Suprapubic skin (tissue), 4 donors: ENCODE measurements around the gene RAMACL. TPM values are rescaled to one million over a fixed set of nuclear protein-coding genes. Genes with fewer than 3 reads are reported as not detected.

Experiments
- DNase-seq, 2 donors: peaks; one replicate each; pipeline ENCODE4 v3.0.0-alpha.2; 2019; ENCODE audit warnings: low spot score in 2 of 2
- H3K27ac ChIP-seq: fragments of 200-600 bp; sonication (generic); one replicate; pipeline ENCODE4 v1.5.1; 2019
- H3K27me3 ChIP-seq: fragments of 200-600 bp; sonication (generic); one replicate; pipeline ENCODE4 v1.5.1; 2019
- H3K36me3 ChIP-seq: fragments of 200-600 bp; sonication (generic); one replicate; pipeline ENCODE4 v1.5.1; 2019
- H3K4me1 ChIP-seq: fragments of 200-600 bp; sonication (generic); one replicate; pipeline ENCODE4 v1.5.1; 2019
- H3K4me3 ChIP-seq: fragments of 200-600 bp; sonication (generic); one replicate; pipeline ENCODE4 v1.5.1; 2019; ENCODE audit warnings: mild to moderate bottlenecking
- H3K9me3 ChIP-seq: fragments of 200-600 bp; sonication (generic); one replicate; pipeline ENCODE4 v1.5.1; 2019
- EP300 ChIP-seq: sonication (generic); formaldehyde crosslinking; IDR thresholded peaks from one replicate; pipeline ENCODE4 v1.6.1; 2017; ENCODE audit warnings: antibody characterized with exemption
- POLR2A ChIP-seq, 2 donors: fragments of 450-650 bp; IDR thresholded peaks; one replicate each; pipeline ENCODE4 v1.6.1; 2017; ENCODE audit warnings: antibody characterized with exemption in 2 of 2, mild to moderate bottlenecking in 2 of 2, moderate library complexity in 2 of 2
- POLR2AphosphoS5 ChIP-seq, 3 donors: sonication (generic); formaldehyde crosslinking; IDR thresholded peaks; one replicate each; pipeline ENCODE4 v1.6.1; 2017; ENCODE audit warnings: antibody characterized with exemption in 3 of 3
- WGBS: methylation state at CpG from one replicate; pipeline ENCODE4 v1.1.5; 2018; 5-methylcytosine and 5-hydroxymethylcytosine counted together
- total RNA-seq, 4 donors: library from RNA; depleted of rRNA; stranded (reverse); fragments of >200 nt; gene quantifications; one replicate each; pipeline ENCODE4 v1.1.0, GENCODE V29; 2016
- TF ChIP-seq, protein P1 (sequence below), 2 donors: fragments of 200-600 bp in 1 of 2; fragments of 450-650 bp in 1 of 2; sonication (generic) in 1 of 2; IDR thresholded peaks; one replicate each; pipeline ENCODE4 v1.5.1; 2016 to 2019; ENCODE audit warnings: antibody characterized with exemption in 2 of 2, mild to moderate bottlenecking in 1 of 2, moderate library complexity in 1 of 2

RAMACL gene
- total RNA-seq, 4 donors from 2014 or later, result 1.0 to 3.6 (median 1.1) TPM

DNA sequence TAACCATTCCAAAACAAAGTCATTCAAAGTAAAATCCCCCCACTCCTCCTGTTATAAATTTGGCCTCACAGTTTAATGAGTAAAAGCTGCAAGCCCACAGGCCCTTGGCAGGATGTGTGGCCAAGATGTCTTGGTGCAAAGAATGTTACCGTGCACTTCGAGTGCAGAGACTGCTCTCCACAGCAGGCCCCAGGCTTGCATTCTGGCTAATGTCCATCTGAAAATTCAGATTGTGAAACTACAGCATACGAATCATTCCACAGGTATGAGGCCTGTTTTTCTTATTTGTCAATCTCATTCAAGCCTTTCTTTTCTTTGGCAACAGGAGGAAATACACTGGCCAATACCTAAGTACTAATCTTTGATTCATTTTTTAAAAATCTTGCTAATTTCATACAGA lies 33.4 kb upstream of the RAMACL start:
- H3K36me3 ChIP-seq, result peaks cover 3% of the 10 kb centered on the region
- WGBS, result 15% methylated on average over 3 of the region's 3 CpGs
- H3K9me3 ChIP-seq, result no peaks in the 10 kb centered on the region
- peaks cover 3% of the 10 kb centered on the region for H3K27me3 ChIP-seq
- TF ChIP-seq POLR2AphosphoS5 (IDR thresholded peaks at IDR 0.05) (peak in 2 of 3 donors; percentile 69 to 74), EP300 (no peak)
- DNase-seq, result no peak
- H3K4me3 ChIP-seq, result no peak overlapping the region
- peaks cover 50% of the 10 kb centered on the region for H3K4me1 ChIP-seq
- H3K27ac ChIP-seq, result peak overlapping the region; percentile 5

DNA sequence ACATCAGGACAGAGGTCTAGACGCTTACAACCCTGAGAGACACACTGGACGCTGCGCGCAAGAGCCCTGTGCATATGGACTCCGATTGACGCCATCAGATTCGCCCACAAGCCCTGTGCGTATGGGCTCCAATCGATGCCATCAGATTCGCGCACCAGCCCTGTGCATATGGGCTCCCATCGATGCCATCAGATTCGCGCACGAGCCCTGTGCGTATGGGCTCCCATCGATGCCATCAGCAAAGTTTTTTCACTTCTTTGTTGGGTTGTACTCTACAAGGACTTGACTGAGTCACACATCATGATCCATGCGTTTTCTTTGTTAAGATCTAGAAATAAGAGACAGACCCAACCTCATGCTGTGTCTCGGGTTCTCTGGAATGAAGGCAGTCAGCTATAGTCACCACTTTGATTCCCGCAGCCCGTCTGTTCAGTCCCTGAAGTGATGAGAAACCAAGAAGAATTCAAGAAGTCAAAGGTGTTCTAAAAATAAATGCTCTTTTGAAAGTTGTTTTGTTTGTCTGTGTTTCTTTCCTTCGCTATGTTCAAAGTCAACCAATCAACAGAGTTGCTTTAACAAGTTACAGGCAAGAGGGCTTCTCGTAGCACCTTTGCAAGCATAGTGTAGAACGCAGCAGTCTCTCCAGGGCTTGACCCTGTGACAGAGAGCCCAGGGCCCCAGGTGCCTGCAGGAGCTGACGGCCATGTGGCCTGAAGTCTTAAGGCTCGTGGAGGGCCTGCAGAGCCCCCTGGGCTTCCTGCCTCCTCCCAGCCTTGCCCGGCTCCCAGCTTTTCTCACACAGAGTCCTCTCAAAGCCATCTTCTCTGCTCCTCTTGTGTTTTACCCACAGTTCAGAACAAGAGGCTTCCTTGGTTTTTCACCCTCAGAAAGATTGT lies 32.6 kb upstream of the RAMACL start:
- TF ChIP-seq POLR2AphosphoS5 (IDR thresholded peaks at IDR 0.05) (no peak), EP300 (no peak), POLR2A (IDR thresholded peaks at IDR 0.05) (no peak)
- TF ChIP-seq, protein P1, sequence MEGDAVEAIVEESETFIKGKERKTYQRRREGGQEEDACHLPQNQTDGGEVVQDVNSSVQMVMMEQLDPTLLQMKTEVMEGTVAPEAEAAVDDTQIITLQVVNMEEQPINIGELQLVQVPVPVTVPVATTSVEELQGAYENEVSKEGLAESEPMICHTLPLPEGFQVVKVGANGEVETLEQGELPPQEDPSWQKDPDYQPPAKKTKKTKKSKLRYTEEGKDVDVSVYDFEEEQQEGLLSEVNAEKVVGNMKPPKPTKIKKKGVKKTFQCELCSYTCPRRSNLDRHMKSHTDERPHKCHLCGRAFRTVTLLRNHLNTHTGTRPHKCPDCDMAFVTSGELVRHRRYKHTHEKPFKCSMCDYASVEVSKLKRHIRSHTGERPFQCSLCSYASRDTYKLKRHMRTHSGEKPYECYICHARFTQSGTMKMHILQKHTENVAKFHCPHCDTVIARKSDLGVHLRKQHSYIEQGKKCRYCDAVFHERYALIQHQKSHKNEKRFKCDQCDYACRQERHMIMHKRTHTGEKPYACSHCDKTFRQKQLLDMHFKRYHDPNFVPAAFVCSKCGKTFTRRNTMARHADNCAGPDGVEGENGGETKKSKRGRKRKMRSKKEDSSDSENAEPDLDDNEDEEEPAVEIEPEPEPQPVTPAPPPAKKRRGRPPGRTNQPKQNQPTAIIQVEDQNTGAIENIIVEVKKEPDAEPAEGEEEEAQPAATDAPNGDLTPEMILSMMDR (IDR thresholded peaks at IDR 0.05), result no peak
- WGBS, result 96% methylated on average over 27 of the region's 27 CpGs
- Histone ChIP-seq H3K4me1 (peaks cover 44% of the 10 kb centered on the region), H3K9me3 (no peaks in the 10 kb centered on the region), H3K27ac (peak overlapping the region; percentile 75), H3K36me3 (peaks cover 3% of the 10 kb centered on the region), H3K27me3 (no peaks in the 10 kb centered on the region), H3K4me3 (no peak overlapping the region)
- no peak for DNase-seq

DNA sequence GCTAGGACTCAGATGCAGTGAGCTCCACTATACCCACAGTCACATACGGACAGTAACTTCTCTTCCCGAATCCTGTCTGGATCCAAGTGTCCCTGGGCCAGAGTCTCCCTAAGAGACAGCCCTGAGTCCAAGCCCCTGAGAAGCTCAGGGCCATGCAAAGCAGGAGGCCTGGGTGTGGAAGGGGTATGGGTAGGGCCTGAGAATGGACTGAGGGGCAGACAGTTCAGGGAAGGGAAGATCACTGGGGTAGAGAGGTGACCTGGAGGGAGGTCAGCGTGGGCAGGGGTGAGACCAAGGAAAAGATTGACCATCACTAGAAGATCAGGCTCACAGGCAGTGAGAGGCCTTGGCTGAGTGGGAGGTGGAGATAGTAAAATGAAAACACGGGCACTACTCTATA lies 31.8 kb upstream of the RAMACL start:
- Histone ChIP-seq H3K4me3 (no peak overlapping the region), H3K27ac (no peak overlapping the region), H3K9me3 (no peaks in the 10 kb centered on the region), H3K36me3 (peaks cover 3% of the 10 kb centered on the region), H3K27me3 (no peaks in the 10 kb centered on the region), H3K4me1 (peaks cover 38% of the 10 kb centered on the region)
- WGBS, result 98% methylated on average over 3 of the region's 4 CpGs
- TF ChIP-seq POLR2A (IDR thresholded peaks at IDR 0.05), result no peak
- no peak for TF ChIP-seq POLR2AphosphoS5 (IDR thresholded peaks at IDR 0.05)
- TF ChIP-seq, protein P1 (IDR thresholded peaks at IDR 0.05), result no peak
- no peak for TF ChIP-seq EP300
- DNase-seq, result no peak

DNA sequence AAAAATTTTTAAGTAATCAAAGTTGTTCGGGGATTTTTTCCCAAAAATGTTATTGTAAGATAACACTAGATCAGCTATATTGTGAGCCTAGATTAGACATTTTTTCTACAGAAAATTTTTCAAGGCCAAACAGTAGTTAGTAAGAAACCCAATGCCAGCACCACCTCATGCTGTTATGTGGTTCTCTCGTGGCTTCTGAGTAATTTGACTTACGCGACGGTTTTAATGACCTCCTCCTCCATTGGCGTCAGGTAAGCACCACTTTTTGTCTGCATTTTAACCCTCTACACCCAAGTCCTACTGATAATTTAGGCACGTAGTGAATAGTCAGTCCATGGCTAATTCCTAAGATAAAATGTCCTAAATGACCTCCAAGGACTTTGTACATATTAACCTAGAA lies 30.9 kb upstream of the RAMACL start:
- TF ChIP-seq POLR2A (IDR thresholded peaks at IDR 0.05), result no peak
- TF ChIP-seq, protein P1 (IDR thresholded peaks at IDR 0.05), result no peak
- peaks cover 3% of the 10 kb centered on the region for H3K36me3 ChIP-seq
- no peak overlapping the region for H3K27ac ChIP-seq
- H3K4me1 ChIP-seq, result peaks cover 37% of the 10 kb centered on the region
- H3K9me3 ChIP-seq, result no peaks in the 10 kb centered on the region
- H3K4me3 ChIP-seq, result no peak overlapping the region
- H3K27me3 ChIP-seq, result no peaks in the 10 kb centered on the region
- WGBS, result 87% methylated on average over 7 of the region's 7 CpGs
- no peak for DNase-seq

DNA sequence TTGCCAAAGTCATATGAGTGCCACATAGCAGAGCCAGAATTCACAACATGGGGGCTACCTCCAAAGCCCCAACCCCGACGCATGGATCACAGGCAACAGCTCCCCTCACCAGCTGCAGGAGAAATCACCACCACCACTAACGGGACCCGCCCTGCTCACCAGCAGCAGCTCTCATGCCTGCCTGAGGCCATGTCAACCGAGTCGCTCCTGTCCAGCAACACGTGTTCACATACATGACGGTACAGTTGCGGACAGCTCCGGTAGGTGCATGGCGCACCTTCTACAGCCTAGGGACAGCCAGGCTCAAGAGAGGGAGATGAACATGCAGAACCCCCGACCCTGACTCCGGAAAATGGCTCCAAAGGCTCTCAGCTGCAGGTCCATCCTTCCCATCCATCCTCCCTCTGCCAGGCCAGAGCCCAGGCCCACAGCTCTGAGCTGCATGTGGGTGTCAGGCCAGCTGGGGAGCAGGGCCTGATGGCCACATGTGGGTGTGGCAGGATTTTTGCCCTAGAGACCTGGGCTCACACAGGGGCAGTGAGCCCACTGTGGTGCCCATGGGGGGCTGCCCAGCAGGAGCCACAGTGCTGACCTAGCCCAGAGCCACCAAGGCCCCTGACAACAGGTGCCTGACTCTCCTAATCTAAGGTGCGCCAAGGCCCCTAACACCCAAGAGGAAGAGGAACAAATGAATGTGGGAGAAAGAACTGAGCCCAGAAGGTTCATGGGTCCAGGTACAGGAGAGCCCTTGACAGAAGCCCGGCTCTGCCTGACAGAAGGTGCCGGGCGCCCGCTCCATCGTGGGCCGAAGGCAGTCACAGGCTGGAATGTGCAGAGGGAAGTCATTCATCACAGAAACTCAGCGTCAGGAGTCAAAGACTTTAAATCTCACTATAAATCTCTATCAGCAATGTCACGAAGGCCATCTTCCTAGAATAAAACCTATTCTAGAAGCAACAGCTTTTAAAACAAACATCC lies 30.1 kb upstream of the RAMACL start:
- peaks cover 33% of the 10 kb centered on the region for H3K4me1 ChIP-seq
- DNase-seq, result no peak
- peak overlapping the region; percentile 60 for H3K27ac ChIP-seq

More for the DNA sequence above, 30.1 kb upstream of the RAMACL start:
- Histone ChIP-seq H3K27me3 (no peaks in the 10 kb centered on the region), H3K9me3 (no peaks in the 10 kb centered on the region), H3K36me3 (peaks cover 3% of the 10 kb centered on the region), H3K4me3 (no peak overlapping the region)
- WGBS, result 96% methylated on average over 17 of the region's 22 CpGs
- TF ChIP-seq POLR2A (IDR thresholded peaks at IDR 0.05) (no peak), POLR2AphosphoS5 (IDR thresholded peaks at IDR 0.05) (no peak), EP300 (no peak)
- TF ChIP-seq, protein P1 (IDR thresholded peaks at IDR 0.05), result no peak
